22Rv1 (cell line): ENCODE results near the gene UCK2.

Experiments used
- H3K27ac ChIP-seq: fragments of 450-650 bp; 2 replicates; pipeline ENCODE4 v1.5.1; 2017
- ZFX ChIP-seq: fragments of 450-650 bp; IDR thresholded peaks from 2 replicates; pipeline ENCODE4 v1.6.1; 2017; ENCODE audit warnings: antibody characterized with exemption, borderline replicate concordance
- TF ChIP-seq, protein P1 (sequence below): fragments of 450-650 bp; IDR thresholded peaks from 2 replicates; pipeline ENCODE4 v1.5.1; 2017; ENCODE audit warnings: mild to moderate bottlenecking

UCK2 gene

DNA sequence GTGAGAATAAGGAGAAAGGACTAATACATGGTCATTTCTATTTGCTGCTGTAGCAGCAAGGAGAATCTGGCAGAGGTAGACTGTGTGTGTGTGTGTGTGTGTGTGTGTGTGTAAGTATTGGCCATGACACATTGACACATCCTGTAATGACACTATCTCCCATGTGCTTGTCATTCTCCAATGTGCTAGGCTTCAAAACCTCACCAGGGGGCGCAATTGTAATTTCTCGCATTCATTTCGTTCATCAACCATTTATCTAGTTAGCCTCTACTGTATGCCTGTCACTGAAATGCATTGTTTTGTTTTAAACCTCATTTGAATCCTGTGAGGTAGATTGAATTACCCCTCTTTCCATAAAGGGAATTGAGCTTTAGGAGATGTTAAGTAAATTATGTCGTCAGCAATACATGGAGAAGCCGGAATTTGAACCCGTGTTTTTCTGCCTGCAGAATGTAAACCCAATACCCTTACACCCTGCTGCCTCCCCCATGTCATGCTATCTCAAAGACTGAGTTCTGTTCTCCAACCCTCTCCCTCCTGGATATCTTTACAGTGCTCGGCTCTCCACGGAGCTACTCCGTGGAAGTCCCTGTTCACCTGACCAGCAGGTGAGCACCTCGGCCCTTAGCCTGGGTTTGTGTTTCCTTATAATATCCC lies 100.8 kb downstream of the UCK2 start:
- TF ChIP-seq ZFX: no peak
- TF ChIP-seq, protein P1, sequence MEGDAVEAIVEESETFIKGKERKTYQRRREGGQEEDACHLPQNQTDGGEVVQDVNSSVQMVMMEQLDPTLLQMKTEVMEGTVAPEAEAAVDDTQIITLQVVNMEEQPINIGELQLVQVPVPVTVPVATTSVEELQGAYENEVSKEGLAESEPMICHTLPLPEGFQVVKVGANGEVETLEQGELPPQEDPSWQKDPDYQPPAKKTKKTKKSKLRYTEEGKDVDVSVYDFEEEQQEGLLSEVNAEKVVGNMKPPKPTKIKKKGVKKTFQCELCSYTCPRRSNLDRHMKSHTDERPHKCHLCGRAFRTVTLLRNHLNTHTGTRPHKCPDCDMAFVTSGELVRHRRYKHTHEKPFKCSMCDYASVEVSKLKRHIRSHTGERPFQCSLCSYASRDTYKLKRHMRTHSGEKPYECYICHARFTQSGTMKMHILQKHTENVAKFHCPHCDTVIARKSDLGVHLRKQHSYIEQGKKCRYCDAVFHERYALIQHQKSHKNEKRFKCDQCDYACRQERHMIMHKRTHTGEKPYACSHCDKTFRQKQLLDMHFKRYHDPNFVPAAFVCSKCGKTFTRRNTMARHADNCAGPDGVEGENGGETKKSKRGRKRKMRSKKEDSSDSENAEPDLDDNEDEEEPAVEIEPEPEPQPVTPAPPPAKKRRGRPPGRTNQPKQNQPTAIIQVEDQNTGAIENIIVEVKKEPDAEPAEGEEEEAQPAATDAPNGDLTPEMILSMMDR: peak; percentile 87
- H3K27ac ChIP-seq: no peak overlapping the region

DNA sequence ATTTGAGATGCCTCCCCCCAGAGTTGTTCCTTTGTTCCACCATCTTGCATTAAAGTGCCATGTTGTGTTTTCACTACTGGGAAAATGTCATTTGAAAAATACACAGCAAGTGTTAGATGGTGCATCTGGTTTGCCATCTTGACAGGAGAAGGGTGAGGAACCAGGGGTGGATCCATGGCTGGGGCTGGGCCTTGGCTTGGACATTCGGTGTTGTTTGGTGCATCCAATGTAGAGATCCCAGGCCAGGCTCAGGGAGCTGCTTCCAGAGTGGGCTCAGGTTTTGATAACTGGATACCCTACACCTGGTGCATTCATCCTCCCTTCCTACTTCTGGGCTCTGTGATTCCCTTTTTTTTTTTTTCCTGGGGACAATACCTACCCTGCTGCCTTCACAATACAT lies 103.5 kb downstream of the UCK2 start:
- TF ChIP-seq, protein P1: no peak
- TF ChIP-seq ZFX: no peak
- H3K27ac ChIP-seq: no peak overlapping the region

DNA sequence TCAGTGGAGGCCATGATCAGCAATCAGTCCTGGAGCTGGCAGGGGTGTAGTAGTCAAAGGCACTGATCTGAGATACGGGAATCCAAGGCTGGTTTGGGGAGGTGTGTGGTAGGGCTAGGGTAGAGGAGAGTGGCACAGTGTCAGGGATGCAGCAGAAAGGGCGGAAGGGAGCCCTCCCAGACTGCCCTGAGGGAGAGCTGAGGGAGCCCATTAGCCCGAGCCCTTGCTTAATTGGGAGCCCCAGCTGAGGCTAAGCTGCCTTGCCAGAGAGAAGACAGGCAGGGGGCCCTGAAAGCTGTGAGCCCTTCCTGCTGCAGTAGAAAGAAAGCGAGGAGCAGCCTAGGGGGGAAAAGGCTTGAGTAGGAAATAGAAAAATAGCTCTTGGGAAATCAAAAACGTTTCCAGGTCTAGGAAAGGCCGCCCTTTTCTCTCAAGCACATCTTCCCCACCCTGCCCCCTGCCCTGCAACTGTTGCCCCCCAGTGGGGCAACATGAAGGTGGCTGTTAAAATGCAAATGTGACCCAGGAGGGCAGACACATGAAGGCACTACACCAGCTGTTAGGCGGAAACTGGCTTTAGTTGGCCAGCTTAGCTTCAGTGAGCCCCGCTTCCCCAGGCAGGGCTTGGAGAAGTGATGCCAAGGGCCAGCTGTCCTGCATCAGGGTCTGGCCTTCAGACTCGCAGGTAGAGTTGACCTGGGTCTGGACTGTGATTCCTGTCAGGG lies 106.2 kb downstream of the UCK2 start:
- no peak overlapping the region for H3K27ac ChIP-seq
- TF ChIP-seq ZFX: no peak

DNA sequence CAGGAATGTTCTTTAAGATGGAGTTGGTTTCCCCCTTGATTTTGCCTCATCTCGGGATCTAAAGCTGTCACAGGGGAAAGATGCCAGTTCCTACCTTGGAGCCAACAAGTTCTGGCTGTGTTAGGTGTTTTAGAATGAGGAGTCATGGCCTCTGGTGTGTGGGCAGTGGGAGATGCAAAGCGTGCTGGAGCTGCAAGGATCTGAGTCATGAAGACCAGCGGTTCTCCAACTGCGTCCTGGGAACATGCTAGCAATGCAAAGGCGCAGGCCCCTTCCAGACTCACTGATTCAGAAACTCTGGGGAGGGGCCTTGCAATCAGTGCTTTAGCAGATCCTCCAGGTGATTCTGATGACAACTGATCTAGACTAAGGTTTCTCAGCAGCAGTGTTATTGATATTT lies 109.1 kb downstream of the UCK2 start:
- TF ChIP-seq ZFX: no peak
- TF ChIP-seq, protein P1: no peak
- H3K27ac ChIP-seq: no peak overlapping the region

DNA sequence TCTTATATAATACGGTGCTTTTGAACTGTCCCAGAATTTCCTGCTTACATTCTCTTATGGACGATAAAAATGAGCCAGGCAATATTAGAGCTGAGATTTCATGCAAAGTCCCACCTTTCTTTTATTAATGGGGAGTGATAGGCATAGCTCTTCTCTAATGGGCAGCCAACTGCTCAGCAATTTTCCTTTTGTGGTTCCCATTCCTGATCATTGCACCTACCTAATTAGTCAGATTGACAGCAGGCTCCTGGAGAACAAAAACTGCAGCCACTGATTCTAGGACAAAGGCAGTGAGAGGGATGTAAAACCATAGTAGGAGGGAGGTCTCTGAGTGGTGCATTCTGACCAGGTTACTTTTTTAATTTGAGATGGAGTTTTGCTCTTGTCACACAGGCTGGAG lies 110.4 kb downstream of the UCK2 start:
- no peak overlapping the region for H3K27ac ChIP-seq
- no peak for TF ChIP-seq ZFX
- TF ChIP-seq, protein P1: no peak

DNA sequence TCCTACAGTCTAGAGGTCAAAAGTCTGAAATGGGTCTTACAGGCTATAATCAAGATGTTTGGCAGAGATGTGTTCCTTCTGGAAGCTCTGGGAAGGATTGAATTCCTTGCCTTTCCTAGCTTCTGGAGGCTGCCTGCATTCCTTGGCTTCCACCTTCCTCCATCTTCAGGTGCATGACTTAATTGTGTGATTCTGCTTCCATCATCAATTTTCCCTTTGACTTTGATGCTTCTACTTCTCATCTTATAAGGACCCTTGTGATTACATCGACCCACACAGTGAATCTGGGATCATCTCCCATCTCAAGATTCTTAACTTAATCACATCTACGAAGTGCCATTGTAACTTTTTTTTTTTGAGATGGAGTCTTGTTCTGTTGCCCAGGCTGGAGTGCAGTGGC lies 111.4 kb downstream of the UCK2 start:
- H3K27ac ChIP-seq: no peak overlapping the region
- TF ChIP-seq ZFX: no peak
- TF ChIP-seq, protein P1: no peak

DNA sequence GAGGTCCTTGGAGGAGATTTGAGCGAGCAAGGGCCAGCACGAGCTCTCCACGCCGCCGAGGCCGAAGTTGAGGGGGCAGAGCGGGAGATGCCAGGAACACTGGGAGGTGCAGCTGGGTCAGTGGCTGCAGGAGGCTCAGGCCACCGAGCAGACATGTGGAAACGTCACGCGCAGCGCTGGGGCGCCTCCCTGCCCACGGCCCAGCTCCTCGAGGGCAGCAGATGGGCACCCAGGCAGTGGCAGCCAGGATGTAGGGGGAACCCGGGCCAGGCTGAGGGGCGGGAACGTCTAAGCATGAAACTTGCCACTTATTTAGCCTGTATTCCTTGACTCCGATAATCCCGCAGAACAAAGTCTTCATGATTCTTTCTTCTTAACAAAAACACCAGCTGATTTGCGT lies 114.1 kb downstream of the UCK2 start:
- no peak overlapping the region for H3K27ac ChIP-seq
- no peak for TF ChIP-seq ZFX
- TF ChIP-seq, protein P1: no peak
